Measurements from ENCODE around the gene HOOK2.
"Not testable (repeated sequence)": the region's sequence is repeated elsewhere in the genome, so short reads cannot be mapped to it uniquely, and the experiment has no call there.

HOOK2 gene

GRCh38 chr19:12713304-12713703, 62.0 kb downstream of the HOOK2 start:
- not testable (repeated sequence) for H3K27ac Mint-ChIP-seq; H3K4me1 Mint-ChIP-seq (ENCODE audit: low read depth); H3K9me3 Mint-ChIP-seq; H3K4me3 Mint-ChIP-seq; H3K27me3 Mint-ChIP-seq (ENCODE audit: low read depth)
- H3K36me3 Mint-ChIP-seq (ENCODE audit: low read depth), result peaks cover 32% of the 10 kb centered on the region
